Omental fat pad (tissue), 4 donors: Measurements from ENCODE around the gene RAB3IL1. TPM values are rescaled to one million over a fixed set of nuclear protein-coding genes. Genes with fewer than 3 reads are reported as not detected.
"Not testable (repeated sequence)": the region's sequence is repeated elsewhere in the genome, so short reads cannot be mapped to it uniquely, and the experiment has no call there.

Source experiments
- ATAC-seq: fragments of 150-250 bp; one replicate; pipeline ENCODE4 v1.9.1; 2016; ENCODE audit warnings: mild to moderate bottlenecking, moderate library complexity; ENCODE audit not compliant: low FRiP score
- DNase-seq: peaks from one replicate; pipeline ENCODE4 v3.0.0-alpha.2; 2019; ENCODE audit warnings: low spot score
- CTCF ChIP-seq, 3 donors: fragments of 450-650 bp; IDR thresholded peaks; one replicate each; pipeline ENCODE4 v1.5.1; 2016 to 2017; ENCODE audit warnings: antibody characterized with exemption in 3 of 3, mild to moderate bottlenecking in 3 of 3, moderate library complexity in 2 of 3
- total RNA-seq, 4 donors: library from RNA; depleted of rRNA; stranded (reverse); fragments of >200 nt; gene quantifications; one replicate each; pipeline ENCODE4 v1.1.0, GENCODE V29; 2016

Gene RAB3IL1
- total RNA-seq, 4 donors from 2014 or later: 18.5 to 37.8 (median 25.4) TPM

GRCh38 chr11:61957021-61957770 is 39.8 kb upstream of the RAB3IL1 start:
- TF ChIP-seq CTCF (IDR thresholded peaks at IDR 0.05): no peak
- DNase-seq (no peak), ATAC-seq (no peak)

DNA sequence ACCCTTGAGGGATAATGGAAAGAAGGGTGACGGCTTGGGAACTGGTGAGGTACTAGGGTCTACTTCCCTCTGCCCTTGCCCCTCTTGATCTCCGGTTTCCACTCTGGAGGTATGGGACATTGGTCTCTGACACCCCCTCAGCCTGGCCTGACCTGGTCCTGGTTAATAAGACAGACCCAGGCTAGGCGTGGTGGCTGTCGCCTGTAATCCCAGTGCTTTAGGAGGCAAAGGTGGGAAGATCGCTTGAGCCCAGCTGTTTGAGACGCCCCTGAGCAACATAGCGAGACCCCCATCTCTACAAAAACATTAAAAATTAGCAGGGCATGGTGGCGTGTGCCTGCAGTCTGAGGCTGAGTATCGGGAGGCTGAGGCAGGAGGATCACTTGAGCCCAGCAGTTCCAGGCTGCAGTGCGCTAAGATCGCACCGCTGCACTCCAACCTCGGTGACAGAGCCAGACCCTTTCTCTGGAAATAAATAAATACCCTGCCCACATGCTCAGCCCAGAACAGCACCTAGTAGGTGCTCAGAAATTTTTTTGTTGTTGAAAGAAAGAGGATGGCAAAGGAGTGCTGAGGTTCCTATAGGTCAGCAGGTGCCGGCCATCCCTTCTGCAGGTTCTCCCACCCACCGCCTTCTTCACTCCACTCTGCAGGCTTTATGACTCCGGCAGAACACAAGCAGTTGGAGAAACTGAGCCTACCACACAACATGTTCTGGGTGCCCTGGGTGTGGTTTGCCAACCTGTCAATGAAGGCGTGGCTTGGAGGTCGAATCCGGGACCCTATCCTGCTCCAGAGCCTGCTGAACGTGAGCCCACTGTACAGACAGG is 39.0 kb upstream of the RAB3IL1 start:
- ATAC-seq (no peak), DNase-seq (no peak)
- no peak for TF ChIP-seq CTCF (IDR thresholded peaks at IDR 0.05)

DNA sequence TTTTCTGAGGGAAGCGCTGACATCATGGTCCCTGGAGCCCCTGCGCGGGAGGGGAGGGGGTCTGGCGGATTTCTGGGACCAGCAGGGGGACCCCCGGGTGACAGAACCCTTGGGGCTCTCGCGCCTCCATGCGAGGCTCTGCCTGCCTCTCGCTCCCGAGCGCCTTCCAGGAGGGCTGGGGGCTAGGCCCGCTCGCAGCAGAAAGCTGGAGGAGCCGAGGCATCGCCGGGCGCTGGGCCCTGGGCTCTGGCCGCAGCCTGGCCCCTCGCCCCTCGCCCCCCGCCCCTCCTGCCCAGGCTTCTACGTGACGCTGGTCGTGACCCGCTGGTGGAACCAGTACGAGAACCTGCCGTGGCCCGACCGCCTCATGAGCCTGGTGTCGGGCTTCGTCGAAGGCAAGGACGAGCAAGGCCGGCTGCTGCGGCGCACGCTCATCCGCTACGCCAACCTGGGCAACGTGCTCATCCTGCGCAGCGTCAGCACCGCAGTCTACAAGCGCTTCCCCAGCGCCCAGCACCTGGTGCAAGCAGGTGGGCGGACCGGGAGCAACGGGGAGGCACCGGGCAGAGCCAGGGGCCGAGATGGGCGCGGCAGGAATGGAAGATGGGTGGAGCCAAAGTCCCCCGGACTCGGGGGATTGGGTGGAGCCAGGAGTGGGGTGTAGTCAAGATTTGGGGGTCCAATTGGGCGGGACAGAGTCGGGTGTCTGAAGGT is 38.2 kb upstream of the RAB3IL1 start:
- ATAC-seq (peak; percentile 20), DNase-seq (no peak)
- TF ChIP-seq CTCF (IDR thresholded peaks at IDR 0.05): no peak

GRCh38 chr11:61954851-61955421 is 37.6 kb upstream of the RAB3IL1 start:
- TF ChIP-seq CTCF (IDR thresholded peaks at IDR 0.05): no peak
- ATAC-seq: peak; percentile 80
- DNase-seq: no peak

- no peak for ATAC-seq
- no peak for DNase-seq
- no peak for TF ChIP-seq CTCF (IDR thresholded peaks at IDR 0.05)
Measured at GRCh38 chr11:61954106-61954850, 36.9 kb upstream of the RAB3IL1 start.

- ATAC-seq, DNase-seq: not testable (repeated sequence)
Measured at GRCh38 chr11:61953632-61954031, 36.3 kb upstream of the RAB3IL1 start.
